Neural crest cell (in vitro differentiated cells): ENCODE data around the gene TNFAIP3. TPM values are rescaled to one million over a fixed set of nuclear protein-coding genes. Genes with fewer than 3 reads are reported as not detected.

Source experiments
- DNase-seq: peaks from one replicate; pipeline ENCODE4 v3.0.0; 2021; ENCODE audit warnings: low read depth, mixed read lengths, low spot score
- H3K27ac Mint-ChIP-seq: one replicate; pipeline ENCODE4 v1.8.0; 2021; ENCODE audit warnings: mild to moderate bottlenecking, mixed read lengths; ENCODE audit not compliant: unreplicated experiment
- H3K27me3 Mint-ChIP-seq: 2 replicates; pipeline ENCODE4 v1.8.0; 2021; ENCODE audit warnings: low read depth, mild to moderate bottlenecking, mixed read lengths
- H3K36me3 Mint-ChIP-seq: 2 replicates; pipeline ENCODE4 v1.8.0; 2021; ENCODE audit warnings: low read depth, mild to moderate bottlenecking, mixed read lengths
- H3K4me1 Mint-ChIP-seq: 2 replicates; pipeline ENCODE4 v1.8.0; 2021; ENCODE audit warnings: mixed read lengths
- H3K4me3 Mint-ChIP-seq: one replicate; pipeline ENCODE4 v1.8.0; 2021; ENCODE audit warnings: mild to moderate bottlenecking, mixed read lengths
- H3K9me3 Mint-ChIP-seq: 2 replicates; pipeline ENCODE4 v1.8.0; 2021; ENCODE audit warnings: mixed read lengths
- total RNA-seq: library from RNA; stranded (reverse); gene quantifications from 2 replicates; pipeline ENCODE4 v1.2.1, GENCODE V29; 2021
- TF ChIP-seq, protein P1 (sequence below): fragments of 200-600 bp; sonication (generic); conservative IDR thresholded peaks from 2 replicates; pipeline ENCODE4 v1.5.0; 2021; ENCODE audit warnings: antibody characterized with exemption, mild to moderate bottlenecking

The TNFAIP3 gene
- total RNA-seq, 1 donor from 2014 or later: 2.9 TPM

DNA sequence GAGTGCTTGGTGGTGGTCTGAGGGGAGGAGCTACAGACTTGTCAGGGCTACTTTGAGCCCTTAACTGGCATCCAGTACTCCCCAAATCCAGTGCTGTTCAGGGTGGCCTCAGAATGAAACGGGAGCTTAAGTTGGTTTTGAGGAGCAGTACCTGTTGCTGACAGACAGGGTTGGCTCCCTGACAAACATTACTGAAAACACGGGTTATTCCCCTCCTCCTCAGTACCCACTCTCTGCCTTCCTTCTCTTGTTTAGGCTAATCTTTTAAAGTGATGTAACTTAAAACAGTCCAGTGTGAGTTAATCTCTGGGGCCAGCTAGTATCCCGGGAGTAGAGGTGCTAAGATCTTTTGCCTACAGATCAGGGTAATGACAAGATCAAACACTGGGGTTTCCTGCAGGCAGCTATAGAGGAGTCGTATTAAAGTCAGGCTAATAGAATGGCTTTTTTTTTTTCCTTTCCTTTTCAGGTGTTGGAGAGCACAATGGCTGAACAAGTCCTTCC, 3.7 kb downstream of the TNFAIP3 start:
- Mint-ChIP-seq H3K4me1 (peaks cover 33% of the 10 kb centered on the region), H3K4me3 (no peak overlapping the region), H3K36me3 (peaks cover 5% of the 10 kb centered on the region), H3K27ac (no peak overlapping the region), H3K27me3 (peaks cover 30% of the 10 kb centered on the region), H3K9me3 (no peaks in the 10 kb centered on the region)
- DNase-seq: no peak
- TF ChIP-seq, protein P1, sequence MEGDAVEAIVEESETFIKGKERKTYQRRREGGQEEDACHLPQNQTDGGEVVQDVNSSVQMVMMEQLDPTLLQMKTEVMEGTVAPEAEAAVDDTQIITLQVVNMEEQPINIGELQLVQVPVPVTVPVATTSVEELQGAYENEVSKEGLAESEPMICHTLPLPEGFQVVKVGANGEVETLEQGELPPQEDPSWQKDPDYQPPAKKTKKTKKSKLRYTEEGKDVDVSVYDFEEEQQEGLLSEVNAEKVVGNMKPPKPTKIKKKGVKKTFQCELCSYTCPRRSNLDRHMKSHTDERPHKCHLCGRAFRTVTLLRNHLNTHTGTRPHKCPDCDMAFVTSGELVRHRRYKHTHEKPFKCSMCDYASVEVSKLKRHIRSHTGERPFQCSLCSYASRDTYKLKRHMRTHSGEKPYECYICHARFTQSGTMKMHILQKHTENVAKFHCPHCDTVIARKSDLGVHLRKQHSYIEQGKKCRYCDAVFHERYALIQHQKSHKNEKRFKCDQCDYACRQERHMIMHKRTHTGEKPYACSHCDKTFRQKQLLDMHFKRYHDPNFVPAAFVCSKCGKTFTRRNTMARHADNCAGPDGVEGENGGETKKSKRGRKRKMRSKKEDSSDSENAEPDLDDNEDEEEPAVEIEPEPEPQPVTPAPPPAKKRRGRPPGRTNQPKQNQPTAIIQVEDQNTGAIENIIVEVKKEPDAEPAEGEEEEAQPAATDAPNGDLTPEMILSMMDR: no peak

DNA sequence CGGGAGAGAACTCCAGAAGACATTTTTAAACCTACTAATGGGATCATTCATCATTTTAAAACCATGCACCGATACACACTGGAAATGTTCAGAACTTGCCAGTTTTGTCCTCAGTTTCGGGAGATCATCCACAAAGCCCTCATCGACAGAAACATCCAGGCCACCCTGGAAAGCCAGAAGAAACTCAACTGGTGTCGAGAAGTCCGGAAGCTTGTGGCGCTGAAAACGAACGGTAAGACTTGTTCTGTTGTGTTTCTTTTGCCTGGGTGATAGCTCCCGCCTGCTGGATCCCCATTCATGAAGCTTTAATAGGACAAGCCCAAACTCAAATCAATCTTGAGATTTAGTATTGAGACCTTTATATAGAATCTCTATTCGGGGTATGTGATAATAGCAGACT, 4.2 kb downstream of the TNFAIP3 start:
- Mint-ChIP-seq H3K4me1 (peaks cover 33% of the 10 kb centered on the region), H3K27me3 (peaks cover 25% of the 10 kb centered on the region), H3K4me3 (no peak overlapping the region), H3K27ac (no peak overlapping the region), H3K9me3 (no peaks in the 10 kb centered on the region), H3K36me3 (peaks cover 5% of the 10 kb centered on the region)
- no peak for DNase-seq
- TF ChIP-seq, protein P1: no peak

DNA sequence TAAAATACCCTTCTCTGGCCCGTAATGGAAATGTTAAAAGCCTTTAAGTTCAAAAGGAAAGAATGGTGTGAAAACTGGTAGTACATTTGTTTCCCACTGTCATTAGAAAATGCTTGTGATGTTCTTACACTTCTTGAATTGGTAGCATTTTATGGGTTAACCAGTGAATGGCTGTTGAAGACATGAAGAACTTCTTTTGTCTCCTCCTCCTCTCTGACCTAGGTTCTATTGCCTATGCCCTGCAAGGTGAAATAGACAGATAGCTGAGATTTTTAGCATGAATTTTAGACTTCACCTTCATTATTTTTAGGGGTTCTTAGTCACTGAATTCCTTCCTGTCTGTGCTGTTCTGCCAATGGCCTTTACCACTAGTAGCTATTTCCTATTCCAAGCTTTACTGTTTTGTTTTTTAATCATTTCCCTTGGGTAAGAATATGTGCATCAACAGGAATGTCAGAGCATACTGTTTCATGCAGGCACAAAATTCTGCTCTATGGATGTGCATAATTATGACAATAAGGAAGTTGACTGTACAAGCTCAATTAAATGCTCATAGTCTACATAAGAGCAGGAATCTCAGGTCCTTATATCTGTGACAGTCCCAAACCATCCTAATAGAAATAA, 4.9 kb downstream of the TNFAIP3 start:
- DNase-seq: no peak
- no peak overlapping the region for H3K27ac Mint-ChIP-seq
- no peaks in the 10 kb centered on the region for H3K9me3 Mint-ChIP-seq
- peaks cover 30% of the 10 kb centered on the region for H3K4me1 Mint-ChIP-seq
- no peak overlapping the region for H3K4me3 Mint-ChIP-seq
- TF ChIP-seq, protein P1: no peak
- H3K36me3 Mint-ChIP-seq: peaks cover 5% of the 10 kb centered on the region
- peaks cover 24% of the 10 kb centered on the region for H3K27me3 Mint-ChIP-seq

DNA sequence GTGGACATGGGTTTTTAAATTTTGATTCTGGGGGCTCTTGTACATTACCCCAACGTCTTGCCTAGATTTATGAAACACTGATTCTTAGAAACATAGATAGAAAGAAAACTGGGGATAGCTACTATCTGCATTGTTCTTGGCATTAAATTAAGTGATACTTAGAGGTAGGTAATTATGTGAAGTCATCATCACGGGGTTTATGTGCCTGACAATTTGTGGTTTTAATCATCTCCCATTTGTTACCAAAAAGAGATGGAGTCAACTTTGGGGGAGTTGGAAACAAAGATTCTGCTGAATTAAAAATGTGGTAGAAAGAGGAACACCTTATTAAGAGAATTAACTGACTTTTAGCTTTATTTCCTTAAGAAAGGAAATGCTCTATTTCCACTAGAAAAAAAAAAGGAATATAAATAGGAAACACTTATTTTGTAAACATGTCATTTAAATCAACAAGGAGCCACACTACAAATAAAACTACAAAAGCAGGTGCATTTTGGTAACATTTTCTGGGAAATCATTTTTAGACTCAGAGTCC, 5.6 kb downstream of the TNFAIP3 start:
- Mint-ChIP-seq H3K27me3 (peaks cover 21% of the 10 kb centered on the region), H3K36me3 (peaks cover 5% of the 10 kb centered on the region), H3K4me1 (peaks cover 30% of the 10 kb centered on the region), H3K9me3 (no peaks in the 10 kb centered on the region), H3K27ac (no peak overlapping the region), H3K4me3 (no peak overlapping the region)
- DNase-seq: no peak
- TF ChIP-seq, protein P1: no peak

- Mint-ChIP-seq H3K27ac (no peak overlapping the region), H3K27me3 (peaks cover 17% of the 10 kb centered on the region), H3K9me3 (no peaks in the 10 kb centered on the region), H3K4me1 (peaks cover 27% of the 10 kb centered on the region), H3K4me3 (no peak overlapping the region), H3K36me3 (peaks cover 5% of the 10 kb centered on the region)
- no peak for DNase-seq
- TF ChIP-seq, protein P1: no peak
Observed at GRCh38 chr6:137873273-137873762, 6.3 kb downstream of the TNFAIP3 start.
